Keratinocyte (primary cell): ENCODE data around the gene C11orf24.

Experiments
- EZH2 ChIP-seq: IDR thresholded peaks from one replicate; pipeline ENCODE4 v1.6.1; 2012; ENCODE audit warnings: inconsistent platforms, mild to moderate bottlenecking, low read length, moderate library complexity
- TF ChIP-seq, protein P1 (sequence below), 3 experiments: IDR thresholded peaks in 1 of 3; conservative IDR thresholded peaks in 1 of 3; optimal IDR thresholded peaks in 1 of 3; 2 replicates in 2 of 3; 3 replicates in 1 of 3; pipeline versions ENCODE3 to v1.5.1; 2011; ENCODE audit warnings: low read length in 3 of 3, mild to moderate bottlenecking in 3 of 3, moderate library complexity in 2 of 3, control low read depth in 1 of 3, inconsistent platforms in 1 of 3; ENCODE audit not compliant: insufficient read depth in 2 of 3; ENCODE audit errors: extremely low read depth in 1 of 3

DNA sequence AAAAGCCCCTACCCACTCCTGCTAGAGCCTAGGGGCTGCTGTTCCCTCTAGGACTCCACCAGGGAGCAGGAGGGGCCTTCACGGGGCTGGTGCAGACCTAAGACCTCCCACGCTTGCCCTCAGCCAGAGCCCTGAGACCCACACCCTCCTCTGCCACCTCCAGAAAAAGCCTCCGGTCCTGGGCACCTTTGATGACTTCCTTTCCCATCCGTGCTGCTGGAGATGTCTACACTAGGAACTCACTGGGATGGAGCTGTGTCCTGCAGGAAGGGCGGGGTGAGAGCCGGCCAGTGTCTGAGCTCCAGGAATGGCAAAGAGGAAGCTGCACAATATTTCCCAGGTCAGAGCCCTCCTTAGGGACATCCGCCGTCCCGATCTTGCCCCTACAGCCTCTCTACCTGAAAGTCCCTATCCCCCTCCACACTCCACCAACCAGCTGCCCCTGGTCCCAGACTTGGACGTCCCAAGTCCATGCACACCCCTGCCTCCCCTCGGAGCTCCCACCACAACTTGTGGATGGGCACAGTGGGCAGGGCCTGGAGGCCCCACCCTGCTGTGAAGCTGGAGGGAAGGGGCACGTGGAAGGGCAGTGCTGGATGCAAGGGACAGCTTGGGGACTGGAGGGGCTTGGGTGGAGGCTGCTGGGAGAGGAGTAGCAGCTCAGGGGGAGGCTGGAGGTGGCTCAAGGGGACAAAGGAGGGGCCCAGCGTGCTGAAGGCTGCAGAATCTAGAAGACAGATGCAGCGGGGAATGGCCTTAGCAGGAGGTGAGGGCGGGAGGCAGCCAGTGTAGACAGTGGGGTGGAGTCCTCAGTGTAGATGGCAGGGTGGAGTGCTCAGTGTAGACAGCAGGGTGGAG lies 27.1 kb upstream of the C11orf24 start:
- TF ChIP-seq, protein P1, sequence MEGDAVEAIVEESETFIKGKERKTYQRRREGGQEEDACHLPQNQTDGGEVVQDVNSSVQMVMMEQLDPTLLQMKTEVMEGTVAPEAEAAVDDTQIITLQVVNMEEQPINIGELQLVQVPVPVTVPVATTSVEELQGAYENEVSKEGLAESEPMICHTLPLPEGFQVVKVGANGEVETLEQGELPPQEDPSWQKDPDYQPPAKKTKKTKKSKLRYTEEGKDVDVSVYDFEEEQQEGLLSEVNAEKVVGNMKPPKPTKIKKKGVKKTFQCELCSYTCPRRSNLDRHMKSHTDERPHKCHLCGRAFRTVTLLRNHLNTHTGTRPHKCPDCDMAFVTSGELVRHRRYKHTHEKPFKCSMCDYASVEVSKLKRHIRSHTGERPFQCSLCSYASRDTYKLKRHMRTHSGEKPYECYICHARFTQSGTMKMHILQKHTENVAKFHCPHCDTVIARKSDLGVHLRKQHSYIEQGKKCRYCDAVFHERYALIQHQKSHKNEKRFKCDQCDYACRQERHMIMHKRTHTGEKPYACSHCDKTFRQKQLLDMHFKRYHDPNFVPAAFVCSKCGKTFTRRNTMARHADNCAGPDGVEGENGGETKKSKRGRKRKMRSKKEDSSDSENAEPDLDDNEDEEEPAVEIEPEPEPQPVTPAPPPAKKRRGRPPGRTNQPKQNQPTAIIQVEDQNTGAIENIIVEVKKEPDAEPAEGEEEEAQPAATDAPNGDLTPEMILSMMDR (optimal IDR thresholded peaks at IDR 0.05 in 1 of 3, IDR thresholded peaks at IDR 0.05 in 1 of 3, conservative IDR thresholded peaks at IDR 0.05 in 1 of 3; ENCODE audit: extremely low read depth in 1 of 3, insufficient read depth in 2 of 3, low read length in 3 of 3): no peak
- TF ChIP-seq EZH2: no peak
